Breast epithelium (tissue), 4 donors: Measurements from ENCODE around the gene PSMA7. TPM values are rescaled to one million over a fixed set of nuclear protein-coding genes. Genes with fewer than 3 reads are reported as not detected.

Source experiments
- DNase-seq, 2 donors: peaks; one replicate each; pipeline ENCODE4 v3.0.0-alpha.2; 2019; ENCODE audit warnings: low spot score in 2 of 2
- H3K27ac ChIP-seq, 2 donors: fragments of 200-600 bp; sonication (generic) in 1 of 2; one replicate each; pipeline ENCODE4 v1.5.1; 2016 to 2019; ENCODE audit warnings: mild to moderate bottlenecking in 1 of 2
- H3K27me3 ChIP-seq, 2 donors: fragments of 200-600 bp; sonication (generic) in 1 of 2; one replicate each; pipeline versions ENCODE4 v1.5.1 to v1.6.0; 2017 to 2019; ENCODE audit warnings: control low read depth in 1 of 2, mild to moderate bottlenecking in 1 of 2
- H3K36me3 ChIP-seq: fragments of 200-600 bp; one replicate; pipeline ENCODE4 v1.5.1; 2019
- H3K4me1 ChIP-seq, 2 donors: fragments of 200-600 bp; sonication (generic); one replicate each; pipeline ENCODE4 v1.5.1; 2016 to 2019; ENCODE audit warnings: control low read depth in 1 of 2
- H3K4me3 ChIP-seq, 3 donors: fragments of 200-600 bp; sonication (generic); 1 replicate in 2 of 3; 2 replicates in 1 of 3; pipeline ENCODE4 v1.5.1; 2016 to 2019; ENCODE audit warnings: mild to moderate bottlenecking in 3 of 3, moderate library complexity in 2 of 3
- H3K9me3 ChIP-seq, 2 donors: fragments of 200-600 bp; sonication (generic) in 1 of 2; one replicate each; pipeline ENCODE4 v1.5.1; 2016 to 2019; ENCODE audit warnings: control low read depth in 1 of 2
- CTCF ChIP-seq, 3 donors: fragments of 450-650 bp; IDR thresholded peaks; one replicate each; pipeline ENCODE4 v1.5.1; 2016 to 2017; ENCODE audit warnings: antibody characterized with exemption in 3 of 3, mild to moderate bottlenecking in 3 of 3, moderate library complexity in 3 of 3
- POLR2A ChIP-seq: fragments of 450-650 bp; IDR thresholded peaks from one replicate; pipeline ENCODE4 v1.6.1; 2016; ENCODE audit warnings: antibody characterized with exemption, mild to moderate bottlenecking, moderate library complexity
- POLR2AphosphoS5 ChIP-seq, 3 donors: sonication (generic); formaldehyde crosslinking; IDR thresholded peaks; one replicate each; pipeline ENCODE4 v1.6.1; 2017; ENCODE audit warnings: antibody characterized with exemption in 3 of 3
- intact Hi-C: fragments of 100-400 bp; cut with DNase I; formaldehyde crosslinking; loops from one replicate; pipeline ENCODE4 v1.15.1; 2023; ENCODE audit warnings: low total_unique reads
- total RNA-seq, 3 donors: library from RNA; depleted of rRNA; stranded (reverse); fragments of >200 nt; gene quantifications; one replicate each; pipeline ENCODE4 v1.1.0, GENCODE V29; 2016

Gene PSMA7
- total RNA-seq, 3 donors from 2014 or later: 200 to 579 (median 380) TPM

GRCh38 chr20:62186887-62187866 is 44.0 kb upstream of the PSMA7 start:
- no peak for DNase-seq
- no peak for TF ChIP-seq CTCF (IDR thresholded peaks at IDR 0.05)
- Histone ChIP-seq H3K27ac (peak overlapping the region in 1 of 2 donors; percentile 5), H3K4me3 (no peak overlapping the region), H3K4me1 (peaks cover 0 to 7% of the 10 kb centered on the region in 2 donors), H3K27me3 (no peaks in the 10 kb centered on the region), H3K36me3 (no peaks in the 10 kb centered on the region), H3K9me3 (no peaks in the 10 kb centered on the region)
- intact Hi-C loops: no loop called here

- no peak for DNase-seq
- no peaks in the 10 kb centered on the region for H3K36me3 ChIP-seq
- TF ChIP-seq POLR2A: no peak
- TF ChIP-seq POLR2AphosphoS5 (IDR thresholded peaks at IDR 0.05): no peak
- no peak for TF ChIP-seq CTCF (IDR thresholded peaks at IDR 0.05)
- no peaks in the 10 kb centered on the region for H3K27me3 ChIP-seq
- intact Hi-C loops: no loop called here
- H3K4me3 ChIP-seq: no peak overlapping the region
- H3K4me1 ChIP-seq: peaks cover 0 to 7% of the 10 kb centered on the region in 2 donors
- H3K9me3 ChIP-seq: no peaks in the 10 kb centered on the region
- no peak overlapping the region for H3K27ac ChIP-seq
Observed at GRCh38 chr20:62186096-62186426, 42.9 kb upstream of the PSMA7 start.

GRCh38 chr20:62183426-62184142 is 40.4 kb upstream of the PSMA7 start:
- Histone ChIP-seq H3K9me3 (no peaks in the 10 kb centered on the region), H3K4me3 (peak overlapping the region; percentile 71 to 92 (median 81)), H3K27me3 (no peaks in the 10 kb centered on the region), H3K36me3 (no peaks in the 10 kb centered on the region), H3K27ac (peak overlapping the region; percentile 91 to 93), H3K4me1 (peaks cover 0 to 7% of the 10 kb centered on the region in 2 donors)
- DNase-seq: no peak
- intact Hi-C loops: no loop called here
- no peak for TF ChIP-seq POLR2A
- no peak for TF ChIP-seq CTCF (IDR thresholded peaks at IDR 0.05)
- TF ChIP-seq POLR2AphosphoS5 (IDR thresholded peaks at IDR 0.05): no peak

GRCh38 chr20:62182469-62183425 is 39.6 kb upstream of the PSMA7 start, which contains the start of gene MTG2:
TSS of gene MTG2 (plus strand) at chr20:62183028. CDS start at chr20:62193421, 10,393 bp downstream.
- peaks cover 0 to 7% of the 10 kb centered on the region in 2 donors for H3K4me1 ChIP-seq
- H3K9me3 ChIP-seq: no peaks in the 10 kb centered on the region
- intact Hi-C loops: no loop called here
- peak within 1 kb of the TSS; percentile 91 to 93 for H3K27ac ChIP-seq
- no peaks in the 10 kb centered on the region for H3K27me3 ChIP-seq
- DNase-seq: peak; percentile 90 to 93
- H3K4me3 ChIP-seq: peak within 1 kb of the TSS; percentile 71 to 92 (median 81)
- no peaks in the 10 kb centered on the region for H3K36me3 ChIP-seq
- TF ChIP-seq CTCF (IDR thresholded peaks at IDR 0.05) (peak in 1 of 3 donors; percentile 29), POLR2AphosphoS5 (IDR thresholded peaks at IDR 0.05) (peak; percentile 86 to 92 (median 91)), POLR2A (peak; percentile 63)
